Tibial artery (tissue), 4 donors: Measurements from ENCODE around the gene FBN2.
A peak's percentile ranks its signal among the peaks of the same experiment; 100 is the strongest.

Experiments used
- DNase-seq, 2 donors: peaks; one replicate each; pipeline ENCODE4 v3.0.0-alpha.2; 2019
- H3K27ac ChIP-seq, 2 donors: fragments of 200-600 bp; sonication (generic) in 1 of 2; 1 replicate in 1 of 2; 2 replicates in 1 of 2; pipeline ENCODE4 v1.5.1; 2018 to 2019; ENCODE audit warnings: mild to moderate bottlenecking in 1 of 2
- H3K27me3 ChIP-seq, 2 donors: fragments of 200-600 bp; sonication (generic) in 1 of 2; one replicate each; pipeline versions ENCODE4 v1.5.1 to v1.6.0; 2016 to 2019
- H3K36me3 ChIP-seq, 3 donors: fragments of 200-600 bp; sonication (generic) in 2 of 3; one replicate each; pipeline ENCODE4 v1.5.1; 2016 to 2019; ENCODE audit warnings: mild to moderate bottlenecking in 2 of 3
- H3K4me1 ChIP-seq, 4 donors: fragments of 200-600 bp; sonication (generic) in 2 of 4; 1 replicate in 3 of 4; 2 replicates in 1 of 4; pipeline ENCODE4 v1.5.1; 2016 to 2019
- H3K4me3 ChIP-seq, 2 donors: fragments of 200-600 bp; sonication (generic) in 1 of 2; 1 replicate in 1 of 2; 2 replicates in 1 of 2; pipeline ENCODE4 v1.5.1; 2018 to 2019; ENCODE audit warnings: mild to moderate bottlenecking in 2 of 2
- H3K9me3 ChIP-seq, 3 donors: fragments of 200-600 bp; sonication (generic) in 1 of 3; one replicate each; pipeline ENCODE4 v1.5.1; 2016 to 2019
- CTCF ChIP-seq, 2 experiments: fragments of 200-600 bp in 1 of 2; fragments of 450-650 bp in 1 of 2; IDR thresholded peaks; one replicate each; pipeline ENCODE4 v1.5.1; 2017 to 2019; ENCODE audit warnings: antibody characterized with exemption in 2 of 2, mild to moderate bottlenecking in 1 of 2, moderate library complexity in 1 of 2
- intact Hi-C: fragments of 100-400 bp; cut with DNase I; formaldehyde crosslinking; loops from one replicate; pipeline ENCODE4 v1.15.0; 2023; ENCODE audit warnings: low total_unique reads

Gene FBN2

GRCh38 chr5:128216860-128217531 is 321.0 kb downstream of the FBN2 start:
- Histone ChIP-seq H3K36me3 (no peaks in the 10 kb centered on the region), H3K4me1 (peaks cover 0 to 15% (median 12%) of the 10 kb centered on the region in 4 donors), H3K27ac (peak overlapping the region; percentile 44 to 58), H3K27me3 (no peaks in the 10 kb centered on the region), H3K9me3 (no peaks in the 10 kb centered on the region), H3K4me3 (no peak overlapping the region)
- peak; percentile 31 to 72 for DNase-seq
- TF ChIP-seq CTCF (IDR thresholded peaks at IDR 0.05) = no peak
- intact Hi-C loops = loop anchor here (10.0 kb wide), 1 partner anchor 628 kb away; no protein-coding TSS in a partner anchor

- Histone ChIP-seq H3K4me1 (peaks cover 0 to 15% (median 12%) of the 10 kb centered on the region in 4 donors), H3K9me3 (no peaks in the 10 kb centered on the region), H3K27me3 (no peaks in the 10 kb centered on the region), H3K36me3 (no peaks in the 10 kb centered on the region), H3K4me3 (no peak overlapping the region), H3K27ac (peak overlapping the region in 1 of 2 donors; percentile 44)
- DNase-seq = no peak
- intact Hi-C loops = loop anchor here (10.0 kb wide), 1 partner anchor 629 kb away; no protein-coding TSS in a partner anchor
- no peak for TF ChIP-seq CTCF (IDR thresholded peaks at IDR 0.05)
These were observed 321.8 kb downstream of the FBN2 start for GRCh38 chr5:128216285-128216684.

GRCh38 chr5:128213833-128214232 is 324.2 kb downstream of the FBN2 start:
- no peak for DNase-seq
- no peaks in the 10 kb centered on the region for H3K36me3 ChIP-seq
- no peak overlapping the region for H3K4me3 ChIP-seq
- no peaks in the 10 kb centered on the region for H3K27me3 ChIP-seq
- intact Hi-C loops = loop anchor here (10.0 kb wide), 1 partner anchor 631 kb away; no protein-coding TSS in a partner anchor
- H3K27ac ChIP-seq = no peak overlapping the region
- no peak for TF ChIP-seq CTCF (IDR thresholded peaks at IDR 0.05)
- H3K4me1 ChIP-seq = peaks cover 0 to 15% (median 12%) of the 10 kb centered on the region in 4 donors
- no peaks in the 10 kb centered on the region for H3K9me3 ChIP-seq

GRCh38 chr5:128213340-128213739 is 324.7 kb downstream of the FBN2 start:
- no peaks in the 10 kb centered on the region for H3K9me3 ChIP-seq
- intact Hi-C loops = loop anchor here (10.0 kb wide), 1 partner anchor 631 kb away; no protein-coding TSS in a partner anchor
- H3K27me3 ChIP-seq = no peaks in the 10 kb centered on the region
- H3K27ac ChIP-seq = no peak overlapping the region
- peaks cover 0 to 15% (median 12%) of the 10 kb centered on the region in 4 donors for H3K4me1 ChIP-seq
- H3K4me3 ChIP-seq = no peak overlapping the region
- peak; percentile 52 to 59 for TF ChIP-seq CTCF (IDR thresholded peaks at IDR 0.05)
- H3K36me3 ChIP-seq = no peaks in the 10 kb centered on the region
- no peak for DNase-seq

- intact Hi-C loops = loop anchor here (10.0 kb wide), 1 partner anchor 633 kb away; no protein-coding TSS in a partner anchor
- Histone ChIP-seq H3K36me3 (no peaks in the 10 kb centered on the region), H3K27me3 (no peaks in the 10 kb centered on the region), H3K4me1 (peaks cover 0 to 9% (median 8%) of the 10 kb centered on the region in 4 donors), H3K27ac (no peak overlapping the region), H3K9me3 (no peaks in the 10 kb centered on the region), H3K4me3 (no peak overlapping the region)
- DNase-seq = no peak
- TF ChIP-seq CTCF (IDR thresholded peaks at IDR 0.05) = no peak
These were observed 325.7 kb downstream of the FBN2 start for GRCh38 chr5:128212191-128212806.
